AG10803 (cell line): ENCODE data around the gene FBXL2.
"Not testable (repeated sequence)": the region's sequence is repeated elsewhere in the genome, so short reads cannot be mapped to it uniquely, and the experiment has no call there.

Experiments used
- DNase-seq: peaks from one replicate; pipeline ENCODE4 v3.0.0; 2010; ENCODE audit warnings: low read depth
- H3K4me3 ChIP-seq: 2 replicates; pipeline ENCODE4 v1.5.1; 2011; ENCODE audit warnings: mild to moderate bottlenecking, low read length, control low read depth
- TF ChIP-seq, protein P1 (sequence below): conservative IDR thresholded peaks from 2 replicates; pipeline ENCODE4 v1.5.1; 2011; ENCODE audit warnings: mild to moderate bottlenecking, low read length, control low read depth, inconsistent platforms

The FBXL2 gene

DNA sequence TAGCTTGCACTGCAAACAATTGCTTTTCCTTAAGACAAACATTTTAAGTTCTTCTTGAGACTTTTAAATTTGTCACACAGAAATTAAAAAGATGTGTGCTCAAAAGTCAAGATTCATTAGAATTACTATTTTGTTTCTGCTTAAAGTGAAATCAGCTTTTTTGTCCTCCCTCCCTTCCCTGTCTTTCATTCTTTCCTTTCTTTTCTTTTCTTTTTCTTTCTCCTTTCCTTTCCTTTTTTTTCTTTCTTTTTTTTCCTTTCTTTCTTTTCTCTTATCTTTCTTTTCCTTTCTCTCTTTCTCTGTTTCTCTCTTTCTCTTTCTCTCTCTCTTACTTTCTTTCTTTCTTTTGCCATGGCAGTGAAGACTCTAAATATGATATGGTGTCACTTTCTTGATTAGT is 37.8 kb downstream of the FBXL2 start:
- TF ChIP-seq, protein P1, sequence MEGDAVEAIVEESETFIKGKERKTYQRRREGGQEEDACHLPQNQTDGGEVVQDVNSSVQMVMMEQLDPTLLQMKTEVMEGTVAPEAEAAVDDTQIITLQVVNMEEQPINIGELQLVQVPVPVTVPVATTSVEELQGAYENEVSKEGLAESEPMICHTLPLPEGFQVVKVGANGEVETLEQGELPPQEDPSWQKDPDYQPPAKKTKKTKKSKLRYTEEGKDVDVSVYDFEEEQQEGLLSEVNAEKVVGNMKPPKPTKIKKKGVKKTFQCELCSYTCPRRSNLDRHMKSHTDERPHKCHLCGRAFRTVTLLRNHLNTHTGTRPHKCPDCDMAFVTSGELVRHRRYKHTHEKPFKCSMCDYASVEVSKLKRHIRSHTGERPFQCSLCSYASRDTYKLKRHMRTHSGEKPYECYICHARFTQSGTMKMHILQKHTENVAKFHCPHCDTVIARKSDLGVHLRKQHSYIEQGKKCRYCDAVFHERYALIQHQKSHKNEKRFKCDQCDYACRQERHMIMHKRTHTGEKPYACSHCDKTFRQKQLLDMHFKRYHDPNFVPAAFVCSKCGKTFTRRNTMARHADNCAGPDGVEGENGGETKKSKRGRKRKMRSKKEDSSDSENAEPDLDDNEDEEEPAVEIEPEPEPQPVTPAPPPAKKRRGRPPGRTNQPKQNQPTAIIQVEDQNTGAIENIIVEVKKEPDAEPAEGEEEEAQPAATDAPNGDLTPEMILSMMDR = no peak
- H3K4me3 ChIP-seq = no peak overlapping the region
- no peak for DNase-seq

DNA sequence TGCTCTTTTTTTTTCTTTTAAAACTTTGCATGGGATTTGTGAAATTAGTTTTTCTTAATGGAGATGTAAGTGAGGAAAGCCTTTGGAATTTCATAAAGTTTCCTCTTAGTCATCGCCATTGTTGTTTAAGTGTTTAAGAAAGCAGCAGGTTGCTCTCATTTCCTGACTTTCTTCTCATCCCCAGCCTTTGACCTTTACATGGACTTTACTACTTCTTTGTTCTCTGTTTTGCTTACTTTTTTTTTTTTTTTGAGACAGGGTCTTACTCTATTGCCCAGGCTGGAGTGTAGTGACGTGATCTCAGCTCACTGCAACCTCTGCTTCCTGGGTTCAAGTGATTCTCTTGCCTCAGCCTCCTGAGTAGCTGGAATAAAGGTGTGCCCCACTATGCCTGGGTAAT is 38.6 kb downstream of the FBXL2 start:
- DNase-seq = peak; percentile 24
- H3K4me3 ChIP-seq = no peak overlapping the region
- TF ChIP-seq, protein P1 = no peak

DNA sequence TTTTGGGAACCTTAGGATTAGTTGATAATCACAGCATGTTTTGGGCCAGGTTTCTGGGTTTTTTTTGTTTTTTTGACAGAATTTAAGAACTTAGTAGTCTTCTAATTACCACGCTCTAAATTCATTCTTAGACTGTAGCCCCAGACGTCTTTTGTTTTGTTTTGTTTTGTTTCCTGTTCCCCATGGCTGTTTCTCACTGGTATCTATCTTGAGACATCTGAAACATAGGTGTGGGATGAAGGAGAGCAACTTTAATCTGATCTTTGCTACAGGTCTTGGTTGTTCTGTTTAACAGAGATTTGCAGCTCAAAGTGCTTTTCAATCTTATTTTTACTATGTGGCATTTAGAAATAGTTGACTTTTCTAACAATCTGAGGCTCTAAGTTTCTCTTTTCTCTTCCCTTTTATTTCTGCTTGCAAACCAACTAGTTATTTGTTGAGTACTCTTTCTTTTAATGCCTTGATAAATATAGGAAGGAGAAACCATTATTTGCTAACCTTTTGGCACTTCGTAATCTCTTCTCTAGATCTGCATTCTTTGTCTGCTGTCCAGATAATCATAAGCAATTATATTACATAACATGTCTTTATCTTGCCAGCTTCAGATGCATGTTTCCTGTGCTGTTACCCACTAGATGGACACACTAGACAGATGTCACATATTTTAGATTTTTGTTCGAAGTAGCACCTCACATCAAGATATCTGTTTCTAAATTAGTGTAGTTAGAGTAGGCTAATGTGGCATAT is 40.9 kb downstream of the FBXL2 start:
- TF ChIP-seq, protein P1 = no peak
- no peak overlapping the region for H3K4me3 ChIP-seq
- DNase-seq = peak; percentile 2

DNA sequence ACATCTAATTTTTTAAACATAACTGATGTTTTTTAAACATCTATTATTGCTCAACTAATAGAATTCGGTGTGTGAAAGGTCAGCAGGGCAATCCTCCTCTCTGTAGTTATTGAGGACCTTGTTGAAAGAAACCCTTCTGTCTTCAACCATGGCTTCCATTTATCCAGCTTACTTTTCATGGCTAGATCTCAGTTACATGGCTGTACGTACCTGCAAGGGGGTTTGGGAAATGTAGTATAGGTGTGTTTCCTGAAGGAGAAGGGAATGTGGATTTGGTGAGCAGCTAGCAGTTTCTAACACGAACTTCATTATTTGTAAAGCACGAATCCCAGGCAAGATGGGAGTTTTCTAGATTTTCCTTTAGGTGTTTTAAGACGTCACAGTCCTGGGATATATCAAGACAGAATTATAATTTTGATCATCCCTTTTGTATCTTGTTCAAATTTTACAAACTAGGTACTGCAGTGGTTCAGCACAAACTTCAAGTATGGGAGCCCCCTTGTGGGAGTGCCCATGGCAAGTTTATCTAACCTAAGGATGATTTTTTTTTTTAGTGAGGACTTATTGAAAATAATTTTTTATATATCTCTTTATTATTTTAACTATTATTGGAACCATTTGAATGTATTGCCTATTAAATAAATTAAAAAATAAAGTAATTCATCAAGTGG is 41.6 kb downstream of the FBXL2 start:
- DNase-seq = no peak
- H3K4me3 ChIP-seq = no peak overlapping the region
- TF ChIP-seq, protein P1 = peak; percentile 23; the same call in 1 of the 2 replicates

DNA sequence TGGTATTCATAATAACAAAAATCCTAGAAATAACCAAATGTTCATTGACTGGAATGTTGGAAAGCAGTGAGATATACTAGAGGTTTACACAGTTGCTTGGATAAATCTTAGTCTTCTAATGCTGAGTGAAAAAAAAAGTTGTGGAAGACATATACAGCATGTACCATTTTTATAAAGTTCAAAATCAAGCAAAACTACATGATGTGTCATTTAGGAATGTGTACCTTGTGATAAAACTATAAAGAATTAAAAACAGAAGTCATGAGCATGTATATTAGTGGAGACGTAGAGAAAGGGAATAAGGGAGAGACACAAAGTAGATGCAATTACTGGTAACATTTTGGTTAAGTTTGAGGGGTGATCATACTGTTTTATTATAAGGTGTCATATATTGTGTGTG is 45.2 kb downstream of the FBXL2 start:
- no peak for DNase-seq

DNA sequence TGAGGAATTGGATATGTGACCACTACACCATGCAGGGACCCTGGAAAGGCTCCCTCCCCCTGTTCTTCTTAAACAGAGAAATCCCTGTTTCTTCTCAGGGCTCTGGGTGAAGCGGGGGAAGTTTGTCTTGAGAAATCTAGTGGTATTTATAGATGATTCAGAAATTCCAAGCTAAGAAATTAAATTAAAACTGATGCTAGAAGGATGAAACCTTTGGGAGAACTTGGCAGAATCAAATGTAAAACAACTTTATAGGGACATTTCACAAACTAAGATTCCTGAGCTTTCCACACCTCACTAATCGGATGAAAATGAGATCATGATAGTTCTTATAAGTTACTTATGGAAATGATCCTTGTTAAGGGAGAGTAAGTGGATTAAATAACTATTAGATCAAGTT is 54.2 kb downstream of the FBXL2 start:
- DNase-seq = peak; percentile 65
- TF ChIP-seq, protein P1 = no peak

More for the DNA sequence above, 45.2 kb downstream of the FBXL2 start:
- TF ChIP-seq, protein P1 = no peak
- no peak overlapping the region for H3K4me3 ChIP-seq

DNA sequence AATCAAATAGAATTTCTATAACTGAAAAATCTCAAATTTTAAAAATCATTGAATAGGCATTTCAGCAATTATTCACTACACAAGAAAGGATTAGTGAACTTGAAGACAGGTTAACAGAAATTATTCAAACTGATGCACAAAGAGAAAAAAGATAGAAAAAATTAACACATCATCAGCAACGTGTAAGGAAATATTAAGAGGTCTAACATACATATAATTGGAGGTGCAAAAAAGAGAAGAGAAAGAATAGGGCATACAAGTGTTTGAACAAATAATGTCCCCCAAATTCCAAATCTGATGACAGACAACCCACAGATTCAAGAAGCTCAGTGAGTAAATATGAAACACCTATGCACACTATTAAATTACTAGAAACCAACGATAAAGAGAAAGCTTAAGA is 57.1 kb downstream of the FBXL2 start:
- TF ChIP-seq, protein P1 = no peak
- H3K4me3 ChIP-seq = no peak overlapping the region
- DNase-seq = no peak

More for the DNA sequence above, 54.2 kb downstream of the FBXL2 start:
- H3K4me3 ChIP-seq = no peak overlapping the region

DNA sequence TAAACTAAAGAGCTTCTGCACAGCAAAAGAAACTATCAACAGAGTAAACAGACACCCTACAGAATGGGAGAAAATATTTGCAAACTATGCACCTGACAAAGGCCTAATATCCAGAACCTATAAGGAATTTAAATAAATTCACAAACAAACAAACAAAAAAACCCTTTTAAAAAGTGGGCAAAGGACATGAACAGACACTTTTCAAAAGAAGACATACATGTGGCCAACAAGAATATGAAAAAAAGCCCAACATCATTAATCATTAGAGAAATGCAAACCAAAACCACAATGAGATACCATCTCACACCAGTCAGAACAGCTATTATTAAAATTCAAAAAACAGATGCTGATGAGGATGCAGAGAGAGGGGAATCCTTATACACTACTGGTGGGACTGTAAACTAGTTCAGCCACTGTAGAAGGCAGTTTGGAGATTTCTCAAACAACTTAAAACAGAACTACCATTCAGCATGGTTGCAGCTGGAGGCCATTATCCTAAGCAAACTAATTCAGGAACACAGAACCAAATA is 61.8 kb downstream of the FBXL2 start:
- H3K4me3 ChIP-seq = not testable (repeated sequence)
- DNase-seq = peak; percentile 11
